Measurements from ENCODE around the gene BICC1.
A peak's percentile ranks its signal among the peaks of the same experiment; 100 is the strongest.

BICC1 gene

DNA sequence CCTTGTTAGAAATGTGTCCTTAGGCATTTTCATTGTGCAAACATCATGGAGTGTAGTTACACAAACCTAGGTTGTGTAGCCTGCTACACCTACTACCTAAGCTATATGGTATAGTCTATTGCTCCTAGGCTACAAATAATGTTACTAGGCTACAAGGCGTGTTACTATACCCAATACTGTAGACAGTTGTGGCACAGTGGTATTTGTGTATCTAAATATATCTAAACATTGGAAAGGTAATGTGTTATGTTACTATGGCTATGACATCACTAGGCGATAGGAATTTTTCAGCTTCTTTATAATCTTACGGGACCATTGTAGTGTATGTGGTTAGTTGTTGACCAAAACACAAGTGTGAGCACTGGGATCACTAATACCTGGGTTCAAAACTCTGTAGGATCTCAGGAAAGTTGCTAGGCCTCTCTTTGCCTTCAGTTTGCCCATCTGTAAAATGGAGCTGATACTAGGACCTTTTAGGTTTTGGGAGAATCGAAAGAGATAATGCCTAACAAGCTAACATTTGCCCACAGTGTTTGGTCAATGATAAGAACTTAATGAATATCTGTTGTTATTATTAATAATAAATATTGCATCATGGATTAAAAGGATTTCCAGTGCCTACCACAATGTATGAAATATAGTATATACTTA is 2.7 kb downstream of the BICC1 start:
- no peak for DNase-seq

DNA sequence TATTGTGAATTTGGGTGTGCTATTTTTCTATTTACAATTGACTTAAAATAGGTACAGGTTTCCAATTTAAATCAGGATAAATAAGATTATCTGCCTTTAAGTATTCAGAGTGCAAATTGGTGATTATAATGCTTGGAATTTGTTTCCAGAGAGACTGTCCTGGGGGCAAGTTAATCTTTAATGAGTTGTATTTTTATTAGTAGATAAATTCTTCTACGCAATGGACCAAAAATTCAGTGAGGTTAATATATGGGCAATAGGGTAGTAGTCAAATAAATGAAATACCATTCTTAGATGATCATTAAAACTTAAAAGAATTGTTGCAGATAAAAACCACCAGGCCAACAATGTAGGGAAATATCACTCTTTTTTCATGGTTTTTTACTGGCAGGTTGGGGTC is 3.4 kb downstream of the BICC1 start:
- DNase-seq: no peak

DNA sequence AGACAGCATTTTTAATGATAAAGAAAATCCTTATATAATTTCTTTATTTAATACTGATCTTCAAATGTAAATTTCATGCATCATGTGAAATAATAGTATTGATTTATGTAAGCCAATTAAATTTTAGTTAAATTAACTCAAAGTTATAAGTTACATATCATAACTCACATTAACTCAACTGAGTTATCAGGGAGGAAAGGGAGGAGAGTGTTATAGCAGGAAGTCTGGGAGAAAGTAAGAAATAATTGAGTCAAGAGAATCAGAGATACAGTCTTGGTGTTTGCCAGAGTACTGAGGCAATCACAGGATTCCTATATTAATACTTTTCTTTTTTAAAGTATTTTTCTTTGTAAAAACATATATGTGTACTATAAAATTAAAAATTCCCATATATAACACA is 4.0 kb downstream of the BICC1 start:
- DNase-seq: no peak

DNA sequence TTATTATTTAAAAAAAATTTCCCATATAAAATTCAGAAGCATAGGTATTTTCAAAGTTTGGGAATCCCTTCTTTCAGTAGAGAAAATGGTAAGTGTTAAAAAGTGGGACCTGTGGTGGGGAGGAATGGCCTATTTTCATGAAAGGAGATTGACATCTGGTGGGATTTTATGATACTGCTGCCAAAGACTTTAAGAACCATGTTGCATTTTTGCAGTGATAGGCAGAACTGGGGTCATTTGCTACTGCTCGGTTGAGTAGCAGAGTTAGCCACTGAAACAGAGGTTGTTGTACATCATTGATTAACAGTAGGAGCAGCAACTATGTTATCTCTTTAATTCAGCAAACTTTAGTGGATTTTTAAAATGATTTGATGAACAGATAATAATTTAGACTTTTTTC is 4.4 kb downstream of the BICC1 start:
- no peak for DNase-seq

DNA sequence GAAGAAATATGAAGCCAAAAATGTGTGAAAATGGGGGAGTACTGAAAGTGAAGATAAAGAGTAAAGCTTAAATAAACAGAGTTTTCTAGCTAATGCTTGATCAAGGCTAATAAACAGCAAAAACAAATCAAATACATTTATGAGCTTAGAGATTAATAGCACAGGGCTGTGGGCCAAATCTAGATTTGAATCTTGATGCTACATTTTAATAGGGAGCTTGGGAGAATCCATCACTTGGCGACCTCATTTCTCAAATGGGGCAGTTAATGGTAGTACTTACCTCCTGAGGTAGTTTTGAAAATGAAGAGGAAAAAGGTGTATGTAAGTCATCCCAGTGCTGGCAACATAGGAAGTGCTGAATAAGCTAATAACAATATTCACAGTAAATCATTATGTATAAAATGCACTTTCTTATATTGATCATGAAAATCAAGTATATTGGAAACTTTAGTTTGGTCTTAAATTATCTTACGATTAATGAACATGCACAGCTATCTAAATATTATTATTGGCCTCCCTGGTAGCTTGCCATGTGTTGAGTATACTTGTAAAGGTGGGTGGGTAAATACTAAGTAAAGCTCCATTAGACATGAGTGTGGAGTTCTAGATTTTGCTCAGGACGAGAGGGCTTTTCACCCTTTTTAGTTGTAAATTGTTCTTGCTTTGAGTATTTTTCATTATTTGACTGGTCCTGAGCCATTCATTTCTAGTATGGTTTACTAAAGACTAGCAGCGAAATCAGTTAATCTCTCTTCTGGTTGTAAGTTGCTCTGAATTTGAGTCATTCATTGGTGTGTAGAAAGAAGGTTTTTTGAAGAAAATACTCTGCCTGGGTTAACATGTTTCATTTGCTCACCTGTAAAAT is 5.1 kb downstream of the BICC1 start:
- no peak for DNase-seq

DNA sequence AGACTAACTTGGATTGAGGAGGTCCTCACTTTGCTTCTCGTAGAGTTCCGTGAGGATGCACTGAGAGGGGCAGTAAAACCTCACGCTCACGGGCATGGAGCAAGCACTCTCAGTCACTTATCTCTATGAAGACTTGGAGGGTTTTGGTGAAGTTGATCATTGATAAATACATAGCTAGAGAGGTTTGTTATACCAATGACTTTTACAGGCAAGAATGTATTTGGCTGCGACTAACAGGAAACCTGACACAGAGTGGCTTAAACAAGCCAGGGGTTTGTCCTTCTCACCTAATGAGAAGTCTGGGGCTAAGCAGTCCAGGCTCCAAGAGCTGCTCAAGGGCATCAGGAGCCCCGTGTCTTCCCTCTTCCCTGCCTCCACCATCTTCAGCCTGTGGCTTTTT is 6.1 kb downstream of the BICC1 start:
- DNase-seq: no peak

DNA sequence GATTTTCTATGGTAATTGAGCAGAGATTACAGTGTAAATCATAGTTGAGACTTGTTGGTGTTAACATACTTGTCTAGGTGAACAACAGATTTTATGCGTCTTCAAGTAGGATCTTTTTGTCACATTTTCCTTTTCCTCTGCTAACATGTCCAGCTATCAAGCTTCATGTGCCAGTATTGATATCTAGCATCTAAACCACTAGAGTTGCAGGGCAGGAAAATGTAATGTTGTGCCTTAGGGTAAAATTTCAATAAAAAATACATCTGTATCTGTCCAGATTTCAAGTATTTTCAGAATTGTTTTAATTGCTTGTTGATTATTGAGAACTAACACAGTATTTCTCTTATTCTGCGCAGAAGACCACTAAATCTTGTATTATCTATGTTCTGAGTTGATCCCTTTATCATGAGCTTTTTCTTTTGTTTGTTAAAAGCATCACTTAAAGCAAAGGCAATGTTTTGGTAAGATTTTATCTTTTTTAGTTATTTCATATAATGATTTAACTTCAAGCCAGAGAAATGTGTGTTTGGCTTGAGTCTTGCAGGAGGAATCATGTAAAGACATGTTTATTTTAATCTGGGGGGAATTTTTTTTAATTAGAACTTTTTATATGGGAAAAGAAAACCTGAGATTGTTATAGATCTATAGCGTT is 16.5 kb downstream of the BICC1 start:
- DNase-seq: no peak

DNA sequence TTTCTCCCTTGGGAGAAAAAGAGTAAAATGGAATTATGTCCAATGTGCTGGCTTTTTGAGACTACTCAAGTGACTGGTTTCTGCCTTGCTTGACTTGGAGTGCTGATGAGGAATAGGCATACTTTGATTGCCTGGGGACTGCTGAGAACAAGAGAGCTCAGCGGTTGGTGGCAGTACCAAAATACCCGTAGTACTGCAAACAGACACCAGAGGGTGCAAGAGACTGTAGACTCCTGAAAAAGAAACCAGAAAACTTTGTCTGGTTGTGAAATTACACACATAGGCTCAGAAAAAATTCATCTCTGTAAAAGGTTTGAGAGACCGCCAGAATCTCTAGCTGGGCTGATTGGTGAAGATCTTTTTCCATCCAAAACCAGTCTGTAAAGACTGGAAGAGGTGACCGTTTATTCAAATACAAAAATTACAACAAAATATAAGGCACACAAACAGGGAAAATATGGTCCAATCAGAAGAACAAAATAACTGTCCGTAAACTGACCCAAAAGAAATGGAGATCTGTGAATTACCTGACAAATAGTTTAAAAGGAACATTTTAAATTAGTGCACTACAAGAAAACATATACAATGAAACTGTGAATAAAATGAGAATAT is 18.5 kb downstream of the BICC1 start:
- DNase-seq: peak; percentile 19

DNA sequence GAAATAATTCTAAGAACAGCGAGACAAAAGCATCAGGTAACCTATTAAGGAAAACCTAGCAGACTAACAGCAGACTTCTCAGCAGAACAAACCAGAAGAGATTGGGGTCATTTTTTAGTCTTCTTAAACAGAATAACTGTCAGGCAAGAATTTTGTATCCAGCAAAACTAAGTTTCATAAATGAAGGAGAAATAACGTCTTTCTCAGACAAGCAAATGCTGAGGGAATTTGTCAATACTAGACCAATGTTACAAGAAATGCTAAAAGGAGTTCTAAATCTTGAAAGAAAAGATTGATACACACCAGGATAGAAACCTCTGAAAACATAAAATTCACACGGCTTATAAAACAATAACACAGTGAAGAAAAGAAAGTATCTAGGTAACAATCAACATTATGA is 22.6 kb downstream of the BICC1 start:
- no peak for DNase-seq

DNA sequence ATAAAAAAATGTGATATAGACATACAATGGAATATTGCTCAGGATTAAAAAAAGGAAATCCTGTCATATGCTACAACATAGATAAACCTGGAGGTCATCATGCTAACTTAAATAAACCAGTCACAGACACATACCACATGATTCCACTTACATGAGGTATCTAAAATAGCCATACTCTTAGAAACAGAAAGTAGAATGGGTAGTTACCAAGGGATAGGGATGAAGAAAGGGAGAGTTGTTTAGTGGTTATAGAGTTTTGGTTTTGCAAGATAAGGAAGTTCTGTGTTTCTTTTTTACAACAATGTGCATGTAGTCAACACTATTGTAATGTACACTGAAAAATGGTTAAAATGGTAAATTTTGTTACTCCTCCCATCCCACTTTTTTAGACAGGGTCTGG is 30.5 kb downstream of the BICC1 start:
- no peak for DNase-seq

DNA sequence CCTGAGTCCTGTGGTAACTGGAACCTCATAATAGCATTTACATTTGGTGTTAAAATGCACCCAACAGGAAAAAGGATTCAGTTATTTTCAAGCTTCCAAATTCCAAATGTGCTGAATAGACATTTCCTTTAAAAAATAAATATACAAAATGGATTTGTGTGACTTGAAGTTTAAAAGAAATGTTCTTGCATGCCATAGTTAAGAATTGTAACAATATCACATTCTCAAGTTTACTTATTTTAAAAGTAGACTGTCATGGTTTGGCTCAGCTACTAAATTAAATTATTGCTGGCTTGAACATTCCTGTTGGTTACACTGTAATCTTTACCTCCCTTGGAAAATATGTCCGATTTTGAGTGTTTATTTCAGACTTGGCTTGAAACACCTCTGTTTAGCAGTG is 31.5 kb downstream of the BICC1 start:
- DNase-seq: no peak

DNA sequence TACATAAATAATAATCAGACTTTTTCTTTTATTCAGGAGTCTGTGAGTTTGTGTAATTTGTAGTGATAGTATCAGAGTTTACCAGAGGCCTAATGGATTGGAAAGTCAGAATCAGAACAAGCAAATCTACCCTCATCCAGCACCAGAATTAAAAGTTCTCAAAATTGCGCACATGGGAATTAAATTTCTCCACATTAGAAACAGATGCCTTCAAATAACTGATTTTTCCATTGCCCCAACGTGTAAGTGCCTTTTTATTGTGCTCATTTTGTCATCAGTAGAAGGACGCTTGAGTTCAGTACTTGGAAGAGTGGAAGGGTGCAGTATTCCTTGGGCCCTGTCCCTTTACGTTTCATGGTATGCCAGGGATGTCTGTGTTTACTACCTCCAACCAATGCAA is 32.8 kb downstream of the BICC1 start:
- no peak for DNase-seq

DNA sequence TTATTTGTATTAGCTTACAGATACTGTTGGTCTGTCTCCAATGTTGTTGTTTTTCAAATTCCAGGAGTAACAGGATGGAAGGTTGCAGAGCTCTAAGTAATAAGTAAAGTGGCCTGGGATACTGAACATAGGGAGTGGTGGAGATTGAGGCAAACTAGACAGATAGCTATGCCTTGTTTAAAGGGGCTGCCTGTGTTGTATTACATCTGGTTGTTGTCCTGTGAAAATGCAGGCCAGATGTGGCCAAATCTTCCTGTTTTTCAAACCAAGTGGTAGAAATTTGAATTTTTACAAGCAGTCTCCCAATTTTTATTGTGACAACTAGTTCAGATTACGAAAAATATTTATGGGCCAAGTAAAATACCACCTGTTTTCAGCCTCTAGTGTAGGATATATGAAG is 33.5 kb downstream of the BICC1 start:
- no peak for DNase-seq

DNA sequence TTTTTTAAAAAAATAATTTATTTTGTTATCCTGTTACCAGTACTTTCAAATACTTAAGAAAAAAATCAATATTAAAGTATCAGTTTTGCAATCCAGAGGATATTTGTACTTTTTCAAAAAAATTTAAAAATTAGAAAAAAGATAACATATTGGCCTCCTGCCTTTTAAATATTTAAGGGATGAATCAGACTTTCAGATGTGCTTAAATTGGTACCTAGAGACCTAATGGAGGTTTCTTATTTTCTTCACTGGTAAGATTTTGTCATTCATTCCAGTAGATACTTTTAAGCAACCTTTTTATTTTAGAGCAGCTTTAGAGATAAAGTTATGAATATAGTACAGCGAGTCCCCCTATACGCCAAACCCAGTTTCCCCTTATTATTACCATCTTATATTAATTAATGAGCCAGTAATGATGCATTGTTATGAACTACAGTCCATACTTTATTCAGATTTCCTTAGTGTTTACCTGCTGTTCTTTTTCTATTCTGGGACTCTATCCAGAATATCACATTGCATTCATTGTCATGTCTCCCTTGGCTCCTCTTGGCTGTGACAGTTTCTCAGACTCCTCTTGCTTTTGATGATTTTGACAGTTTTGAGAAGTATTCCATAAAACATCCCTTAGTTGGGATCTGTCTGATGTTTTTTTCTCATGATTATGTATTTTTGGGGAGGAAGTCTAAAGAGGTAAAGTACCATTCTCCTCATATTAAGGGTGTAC is 34.2 kb downstream of the BICC1 start:
- no peak for DNase-seq

DNA sequence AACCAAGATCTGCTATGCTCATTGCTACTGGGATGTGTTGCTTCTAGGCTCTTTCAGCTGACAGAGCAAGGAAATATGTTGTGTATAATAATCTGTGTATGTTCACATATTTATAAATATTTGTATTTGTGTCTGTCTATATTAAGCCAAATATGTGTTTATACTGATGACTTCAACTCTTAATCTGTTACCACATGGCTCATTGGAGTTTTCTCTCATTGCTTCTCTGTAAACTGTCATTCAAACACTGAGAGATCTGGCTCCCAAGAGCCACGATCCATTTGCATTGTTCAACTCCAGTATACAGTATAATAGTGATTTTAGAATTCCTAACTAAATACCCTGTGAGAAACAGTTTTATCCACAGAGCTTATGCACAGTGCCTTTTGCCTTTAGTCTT is 35.3 kb downstream of the BICC1 start:
- no peak for DNase-seq

DNA sequence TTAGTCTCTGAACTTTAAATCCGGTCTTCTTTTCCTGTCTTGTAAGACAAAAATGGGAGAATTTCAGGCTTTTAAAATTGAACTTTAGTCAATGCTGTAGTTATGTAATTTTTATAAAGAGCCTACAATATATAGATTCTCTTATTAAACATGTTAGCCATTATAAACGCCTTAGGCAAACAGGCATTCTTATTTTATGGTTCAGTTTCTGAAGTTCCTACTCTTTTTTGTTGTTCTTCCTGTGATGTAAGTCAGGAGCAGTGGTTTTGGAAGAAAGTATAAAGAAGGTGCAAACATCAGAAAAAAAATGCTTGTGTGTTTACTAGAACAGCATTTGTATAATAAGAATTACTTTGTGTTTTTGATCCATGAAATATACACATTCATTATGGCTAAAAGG is 41.6 kb downstream of the BICC1 start:
- DNase-seq: no peak

DNA sequence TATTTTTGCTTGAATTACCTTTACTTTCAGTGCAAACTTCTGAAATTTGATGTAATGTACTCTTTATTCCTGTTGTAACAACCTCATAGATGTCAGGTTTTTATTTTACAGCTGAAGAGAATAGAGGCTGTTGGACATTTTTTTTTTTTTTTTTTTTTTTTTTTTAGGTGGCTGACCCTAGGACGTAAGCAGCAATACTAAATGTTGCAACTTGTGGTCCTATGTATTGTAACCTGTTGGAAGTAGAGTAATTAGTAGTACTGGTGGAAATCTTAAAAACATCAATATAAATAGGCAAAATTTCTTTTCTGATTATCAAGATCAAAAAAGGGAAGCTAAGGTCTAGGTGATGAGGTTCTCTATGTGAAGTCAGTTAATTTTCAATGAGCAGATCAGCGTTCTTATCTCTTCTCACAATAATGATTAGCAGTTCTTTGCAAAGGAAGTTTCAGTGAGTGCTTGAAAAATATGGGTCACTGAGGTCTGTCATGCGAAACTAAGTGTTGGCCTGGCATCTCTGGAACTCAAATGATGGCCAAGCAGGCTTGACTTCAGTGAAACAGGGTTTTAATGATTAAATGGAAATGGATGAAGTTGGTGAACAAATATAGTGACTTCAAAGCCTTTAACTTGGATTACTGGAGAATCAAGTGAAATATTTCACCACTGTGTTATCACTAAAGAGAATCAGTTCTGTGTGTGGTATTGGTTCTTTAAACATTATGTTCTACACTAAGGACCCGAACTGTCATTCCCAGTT is 42.7 kb downstream of the BICC1 start:
- no peak for DNase-seq

DNA sequence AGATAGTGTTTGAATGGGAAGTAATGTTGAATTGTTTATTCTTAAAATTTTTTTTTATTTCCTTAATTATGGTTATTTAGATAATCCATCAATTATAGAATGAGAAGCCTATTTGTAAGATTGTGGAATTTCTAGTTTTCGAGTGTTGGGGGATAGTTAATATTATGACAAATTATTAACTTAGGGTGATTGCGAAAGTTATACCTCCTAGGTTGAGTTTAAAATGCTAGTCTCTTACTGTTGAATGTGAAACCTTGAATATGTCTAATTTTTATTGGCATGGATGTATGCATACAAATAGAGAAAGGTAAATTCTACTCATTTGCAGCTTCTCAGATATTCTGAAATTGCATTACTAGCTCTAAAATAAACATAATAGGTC is 43.2 kb downstream of the BICC1 start:
- DNase-seq: no peak

DNA sequence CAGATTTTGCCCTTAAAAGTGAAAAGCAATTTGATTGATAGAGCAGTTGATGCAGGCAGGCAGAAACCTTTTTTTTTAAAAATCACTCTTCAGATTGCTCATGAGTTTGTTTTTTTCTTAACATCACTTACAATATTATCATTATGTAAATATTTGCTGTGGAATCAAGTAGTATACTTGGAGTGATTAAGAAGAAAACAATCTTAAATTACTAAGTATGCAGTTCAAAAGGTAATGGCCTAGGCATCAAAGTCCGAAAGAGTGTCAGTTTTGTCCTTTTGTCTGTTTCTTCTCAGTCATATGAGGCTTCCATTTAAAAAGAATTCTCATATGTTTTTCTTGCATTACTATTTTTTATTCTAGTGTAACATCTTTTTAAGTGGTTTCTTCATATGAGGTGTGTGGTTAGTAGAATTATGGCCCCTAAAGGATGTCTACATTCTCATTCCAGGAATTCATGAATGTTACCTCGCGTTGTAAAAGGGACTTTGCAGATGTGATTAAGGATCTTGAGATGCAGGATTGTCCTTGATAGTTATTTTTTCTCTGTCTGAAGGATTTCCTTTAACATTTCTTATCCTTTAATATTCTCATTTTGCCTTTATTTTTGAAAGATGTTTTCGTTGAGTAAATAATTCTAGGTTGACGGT is 44.0 kb downstream of the BICC1 start:
- DNase-seq: no peak

DNA sequence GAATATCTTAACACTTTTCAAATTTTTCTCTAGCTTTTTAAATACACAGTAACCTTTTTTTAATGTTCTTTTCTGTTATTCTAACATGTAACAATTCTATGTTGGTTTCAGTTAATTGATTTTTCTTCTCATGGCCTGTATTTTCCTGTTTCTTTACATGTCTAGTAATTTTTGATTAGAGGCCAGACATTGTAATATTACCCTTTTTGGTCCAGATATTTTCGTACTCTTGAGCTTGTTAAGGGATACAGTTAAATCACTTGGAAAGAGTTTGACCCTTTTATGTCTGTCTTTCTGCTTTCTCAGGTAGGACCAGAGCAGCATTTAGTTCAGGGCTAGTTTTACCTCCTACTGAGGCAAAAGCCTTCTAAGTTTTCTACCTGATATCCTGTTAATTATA is 45.0 kb downstream of the BICC1 start:
- no peak for DNase-seq

DNA sequence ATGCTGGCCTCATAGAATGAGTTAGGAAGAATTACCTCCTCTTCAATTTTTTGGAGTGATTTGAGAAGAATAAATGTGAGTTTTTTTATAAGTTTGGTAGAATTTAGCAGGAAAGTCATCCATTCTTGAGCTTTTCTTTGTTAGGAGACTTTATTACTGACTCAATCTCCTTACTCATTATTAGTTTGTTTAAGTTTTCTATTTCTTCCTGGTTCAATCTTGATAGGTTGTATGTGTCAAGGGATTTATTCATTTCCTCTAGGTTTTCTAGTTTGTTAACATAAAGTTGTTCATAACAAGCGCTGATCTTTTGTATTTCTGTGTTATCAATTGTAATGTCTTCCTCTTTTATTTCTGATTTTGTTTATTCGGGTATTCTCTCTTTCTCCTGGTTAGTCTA is 47.4 kb downstream of the BICC1 start:
- no peak for DNase-seq

DNA sequence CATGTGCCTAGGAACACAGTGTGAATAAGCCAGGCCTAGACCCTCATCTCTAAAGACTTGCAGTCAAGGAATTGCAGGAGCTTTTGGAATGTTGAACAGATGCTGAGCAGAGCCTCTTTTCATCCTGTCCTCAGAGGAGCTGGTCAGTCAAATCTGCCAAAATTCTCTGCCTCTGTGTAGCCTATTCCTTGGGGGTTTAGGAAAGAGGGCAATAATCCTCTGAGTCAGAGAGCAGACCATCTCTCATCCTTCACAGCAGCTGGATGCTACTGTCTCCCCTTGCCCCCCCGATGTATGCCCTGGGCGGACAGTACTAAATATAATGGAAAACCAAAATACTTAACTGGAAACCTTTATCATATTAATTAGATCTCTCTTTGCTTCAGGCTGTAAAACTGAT is 52.6 kb downstream of the BICC1 start:
- no peak for DNase-seq
